ENCODE results near the gene RCAN3.

Gene RCAN3

GRCh38 chr1:24586119-24586518 is 83.5 kb downstream of the RCAN3 start:
- no peaks in the 10 kb centered on the region for H3K36me3 Mint-ChIP-seq (ENCODE audit: low read depth)
- H3K27me3 Mint-ChIP-seq (ENCODE audit: low read depth), result peaks cover 15% of the 10 kb centered on the region
- H3K27ac Mint-ChIP-seq, result no peak overlapping the region
- no peak overlapping the region for H3K4me3 Mint-ChIP-seq
- no peaks in the 10 kb centered on the region for H3K9me3 Mint-ChIP-seq
- H3K4me1 Mint-ChIP-seq (ENCODE audit: low read depth), result peaks cover 3% of the 10 kb centered on the region

- H3K36me3 Mint-ChIP-seq (ENCODE audit: low read depth), result no peaks in the 10 kb centered on the region
- H3K27ac Mint-ChIP-seq, result no peak overlapping the region
- no peaks in the 10 kb centered on the region for H3K9me3 Mint-ChIP-seq
- peaks cover 15% of the 10 kb centered on the region for H3K27me3 Mint-ChIP-seq (ENCODE audit: low read depth)
- H3K4me1 Mint-ChIP-seq (ENCODE audit: low read depth), result peaks cover 3% of the 10 kb centered on the region
- H3K4me3 Mint-ChIP-seq, result no peak overlapping the region
Observed at GRCh38 chr1:24586970-24587820, 84.6 kb downstream of the RCAN3 start.

GRCh38 chr1:24588573-24588972 is 85.9 kb downstream of the RCAN3 start:
- Mint-ChIP-seq H3K36me3 (ENCODE audit: low read depth) (no peaks in the 10 kb centered on the region), H3K4me1 (ENCODE audit: low read depth) (peaks cover 3% of the 10 kb centered on the region), H3K9me3 (no peaks in the 10 kb centered on the region), H3K27ac (no peak overlapping the region), H3K4me3 (no peak overlapping the region), H3K27me3 (ENCODE audit: low read depth) (peaks cover 15% of the 10 kb centered on the region)

- H3K27me3 Mint-ChIP-seq (ENCODE audit: low read depth), result peaks cover 12% of the 10 kb centered on the region
- H3K4me1 Mint-ChIP-seq (ENCODE audit: low read depth), result peaks cover 3% of the 10 kb centered on the region
- no peaks in the 10 kb centered on the region for H3K9me3 Mint-ChIP-seq
- H3K36me3 Mint-ChIP-seq (ENCODE audit: low read depth), result no peaks in the 10 kb centered on the region
- no peak overlapping the region for H3K4me3 Mint-ChIP-seq
- no peak overlapping the region for H3K27ac Mint-ChIP-seq
Observed at GRCh38 chr1:24589200-24589599, 86.6 kb downstream of the RCAN3 start.

Measured in T-helper 1 cell treated with Interleukin-12 subunit alpha and Interleukin-12 subunit beta and Interleukin-4 antibody, amounts not matched to agents 30 μg/mL and 1 μg/mL, for 36 hours (primary cell).